GM18526 (cell line): ENCODE results near the gene GPRC5C.

Experiments
- POLR2A ChIP-seq: IDR thresholded peaks from 3 replicates; pipeline ENCODE4 v1.6.1; 2011; ENCODE audit not compliant: insufficient read length; ENCODE audit errors: extremely low read depth

The GPRC5C gene

GRCh38 chr17:74466111-74466827 is 34.4 kb downstream of the GPRC5C start, which contains the start of gene CD300A:
TSS of gene CD300A (plus strand) at chr17:74466634. CDS start at chr17:74466704, 70 bp downstream.
- TF ChIP-seq POLR2A, result no peak

GRCh38 chr17:74466828-74467184 is 34.9 kb downstream of the GPRC5C start:
- no peak for TF ChIP-seq POLR2A

GRCh38 chr17:74467221-74467951 is 35.5 kb downstream of the GPRC5C start:
- TF ChIP-seq POLR2A, result peak; percentile 40

- TF ChIP-seq POLR2A, result no peak
Measured at GRCh38 chr17:74471341-74471740, 39.5 kb downstream of the GPRC5C start.

- TF ChIP-seq POLR2A, result no peak
Measured at GRCh38 chr17:74472890-74473289, 41.0 kb downstream of the GPRC5C start.

GRCh38 chr17:74473294-74473693 is 41.4 kb downstream of the GPRC5C start:
- no peak for TF ChIP-seq POLR2A

- TF ChIP-seq POLR2A, result no peak
Measured at GRCh38 chr17:74474043-74474792, 42.3 kb downstream of the GPRC5C start.

- no peak for TF ChIP-seq POLR2A
Measured at GRCh38 chr17:74475189-74475588, 43.3 kb downstream of the GPRC5C start.

GRCh38 chr17:74477411-74477810 is 45.5 kb downstream of the GPRC5C start:
- no peak for TF ChIP-seq POLR2A

GRCh38 chr17:74478420-74479100 is 46.7 kb downstream of the GPRC5C start:
- TF ChIP-seq POLR2A, result no peak

- no peak for TF ChIP-seq POLR2A
Measured at GRCh38 chr17:74480290-74480689, 48.4 kb downstream of the GPRC5C start.

- no peak for TF ChIP-seq POLR2A
Measured at GRCh38 chr17:74481621-74482020, 49.7 kb downstream of the GPRC5C start.

- TF ChIP-seq POLR2A, result no peak
Measured at GRCh38 chr17:74484066-74484465, 52.2 kb downstream of the GPRC5C start.

- TF ChIP-seq POLR2A, result no peak
Measured at GRCh38 chr17:74485022-74485743, 53.3 kb downstream of the GPRC5C start.

- TF ChIP-seq POLR2A, result no peak
Measured at GRCh38 chr17:74485841-74486240, 54.0 kb downstream of the GPRC5C start.

- no peak for TF ChIP-seq POLR2A
Measured at GRCh38 chr17:74490716-74491115, 58.8 kb downstream of the GPRC5C start.
